T-helper 1 cell treated with Interleukin-12 subunit alpha and Interleukin-12 subunit beta and Interleukin-4 antibody, amounts not matched to agents 30 ng/mL and 1 ng/mL, for 36 hours (primary cell): Measurements from ENCODE around the gene PREX1. TPM values are rescaled to one million over a fixed set of nuclear protein-coding genes. Genes with fewer than 3 reads are reported as not detected.

Experiments used
- intact Hi-C: fragments of 100-400 bp; cut with micrococcal nuclease; formaldehyde crosslinking; loops from one replicate; pipeline ENCODE4 v1.15.1; 2024
- total RNA-seq: library from RNA; stranded (reverse); gene quantifications from 2 replicates; pipeline ENCODE4 v1.2.3, GENCODE V29; 2022

PREX1 gene
- total RNA-seq, 1 donor from 2014 or later, result 119 TPM

GRCh38 chr20:48597521-48598302 is 230.1 kb downstream of the PREX1 start:
- intact Hi-C loops, result no loop called here

- intact Hi-C loops, result no loop called here
Observed at GRCh38 chr20:48596334-48596898, 231.4 kb downstream of the PREX1 start.

GRCh38 chr20:48595495-48596333 is 232.1 kb downstream of the PREX1 start:
- intact Hi-C loops, result no loop called here

GRCh38 chr20:48594533-48594932 is 233.3 kb downstream of the PREX1 start:
- intact Hi-C loops, result no loop called here

- intact Hi-C loops, result no loop called here
Observed at GRCh38 chr20:48592107-48592940, 235.5 kb downstream of the PREX1 start.

GRCh38 chr20:48586730-48587129 is 241.1 kb downstream of the PREX1 start:
- intact Hi-C loops, result no loop called here

GRCh38 chr20:48585061-48585870 is 242.5 kb downstream of the PREX1 start:
- intact Hi-C loops, result no loop called here

GRCh38 chr20:48584391-48585060 is 243.3 kb downstream of the PREX1 start:
- intact Hi-C loops, result no loop called here

- intact Hi-C loops, result no loop called here
Observed at GRCh38 chr20:48583801-48584200, 244.0 kb downstream of the PREX1 start.

- intact Hi-C loops, result no loop called here
Observed at GRCh38 chr20:48583171-48583570, 244.6 kb downstream of the PREX1 start.

- intact Hi-C loops, result no loop called here
Observed at GRCh38 chr20:48582673-48582985, 245.2 kb downstream of the PREX1 start.

- intact Hi-C loops, result no loop called here
Observed at GRCh38 chr20:48581167-48581566, 246.6 kb downstream of the PREX1 start.

- intact Hi-C loops, result no loop called here
Observed at GRCh38 chr20:48578397-48579098, 249.3 kb downstream of the PREX1 start.

- intact Hi-C loops, result no loop called here
Observed at GRCh38 chr20:48577557-48577956, 250.2 kb downstream of the PREX1 start.

- intact Hi-C loops, result no loop called here
Observed at GRCh38 chr20:48574383-48574782, 253.4 kb downstream of the PREX1 start.
